Measurements from ENCODE around the gene PSMB3. TPM values are rescaled to one million over a fixed set of nuclear protein-coding genes. Genes with fewer than 3 reads are reported as not detected.

Gene PSMB3
- 175 TPM for total RNA-seq (ENCODE audit: unreplicated experiment)
- long read RNA-seq, transcript PSMB3-212 (5 exons, 552 nt): minor isoform, 5 of 154 reads
- long read RNA-seq, transcript PSMB3-211 (6 exons, 773 nt): major isoform, 135 of 154 reads
- long read RNA-seq, partial matches to known transcripts: 9 of 154 reads
- long read RNA-seq, other reads (novel, unspliced or antisense): 4 of 154 reads

GRCh38 chr17:38752308-38753070, at the start of gene PSMB3:
Gene PSMB3, plus strand, starts transcription at chr17:38752741. Its CDS starts 86 bp downstream, at chr17:38752827.
- Mint-ChIP-seq H3K27ac (ENCODE audit: unreplicated experiment) (peak within 1 kb of the TSS; percentile 96), H3K27me3 (ENCODE audit: unreplicated experiment) (peaks cover 12% of the 10 kb centered on the region), H3K4me1 (ENCODE audit: unreplicated experiment) (peaks cover 35% of the 10 kb centered on the region), H3K9me3 (ENCODE audit: unreplicated experiment) (no peaks in the 10 kb centered on the region), H3K36me3 (ENCODE audit: low read depth, unreplicated experiment) (peaks cover 20% of the 10 kb centered on the region), H3K4me3 (ENCODE audit: unreplicated experiment) (peak within 1 kb of the TSS; percentile 98)
- TF ChIP-seq CTCF (IDR thresholded peaks at IDR 0.05; ENCODE audit: unreplicated experiment): no peak
- DNase-seq (ENCODE audit: low spot score): peak; percentile 89

GRCh38 chr17:38702916-38703741, 49.4 kb upstream of the PSMB3 start:
- H3K4me3 Mint-ChIP-seq (ENCODE audit: unreplicated experiment): peak overlapping the region; percentile 82
- H3K27ac Mint-ChIP-seq (ENCODE audit: unreplicated experiment): peak overlapping the region; percentile 13
- no peak for TF ChIP-seq CTCF (IDR thresholded peaks at IDR 0.05; ENCODE audit: unreplicated experiment)
- H3K4me1 Mint-ChIP-seq (ENCODE audit: unreplicated experiment): peaks cover 51% of the 10 kb centered on the region
- H3K9me3 Mint-ChIP-seq (ENCODE audit: unreplicated experiment): no peaks in the 10 kb centered on the region
- no peak for DNase-seq (ENCODE audit: low spot score)
- peaks cover 7% of the 10 kb centered on the region for H3K36me3 Mint-ChIP-seq (ENCODE audit: low read depth, unreplicated experiment)
- H3K27me3 Mint-ChIP-seq (ENCODE audit: unreplicated experiment): peaks cover 26% of the 10 kb centered on the region

GRCh38 chr17:38703742-38704605, 48.6 kb upstream of the PSMB3 start:
- peak; percentile 65 for DNase-seq (ENCODE audit: low spot score)
- Mint-ChIP-seq H3K4me3 (ENCODE audit: unreplicated experiment) (peak overlapping the region; percentile 94), H3K4me1 (ENCODE audit: unreplicated experiment) (peaks cover 47% of the 10 kb centered on the region)

More at GRCh38 chr17:38703742-38704605, 48.6 kb upstream of the PSMB3 start:
- peak overlapping the region; percentile 92 for H3K27ac Mint-ChIP-seq (ENCODE audit: unreplicated experiment)
- peaks cover 7% of the 10 kb centered on the region for H3K36me3 Mint-ChIP-seq (ENCODE audit: low read depth, unreplicated experiment)
- TF ChIP-seq CTCF (IDR thresholded peaks at IDR 0.05; ENCODE audit: unreplicated experiment): no peak
- H3K9me3 Mint-ChIP-seq (ENCODE audit: unreplicated experiment): no peaks in the 10 kb centered on the region
- H3K27me3 Mint-ChIP-seq (ENCODE audit: unreplicated experiment): peaks cover 26% of the 10 kb centered on the region
